GM21529 (cell line): ENCODE results near the gene UBASH3A.
"Not testable (repeated sequence)": the region's sequence is repeated elsewhere in the genome, so short reads cannot be mapped to it uniquely, and the experiment has no call there.

ENCODE experiments used
- ATAC-seq: cut with Tn5 transposase; IDR thresholded peaks from one replicate; pipeline ENCODE4 v1.9.1; 2021; ENCODE audit not compliant: unreplicated experiment

UBASH3A gene

DNA sequence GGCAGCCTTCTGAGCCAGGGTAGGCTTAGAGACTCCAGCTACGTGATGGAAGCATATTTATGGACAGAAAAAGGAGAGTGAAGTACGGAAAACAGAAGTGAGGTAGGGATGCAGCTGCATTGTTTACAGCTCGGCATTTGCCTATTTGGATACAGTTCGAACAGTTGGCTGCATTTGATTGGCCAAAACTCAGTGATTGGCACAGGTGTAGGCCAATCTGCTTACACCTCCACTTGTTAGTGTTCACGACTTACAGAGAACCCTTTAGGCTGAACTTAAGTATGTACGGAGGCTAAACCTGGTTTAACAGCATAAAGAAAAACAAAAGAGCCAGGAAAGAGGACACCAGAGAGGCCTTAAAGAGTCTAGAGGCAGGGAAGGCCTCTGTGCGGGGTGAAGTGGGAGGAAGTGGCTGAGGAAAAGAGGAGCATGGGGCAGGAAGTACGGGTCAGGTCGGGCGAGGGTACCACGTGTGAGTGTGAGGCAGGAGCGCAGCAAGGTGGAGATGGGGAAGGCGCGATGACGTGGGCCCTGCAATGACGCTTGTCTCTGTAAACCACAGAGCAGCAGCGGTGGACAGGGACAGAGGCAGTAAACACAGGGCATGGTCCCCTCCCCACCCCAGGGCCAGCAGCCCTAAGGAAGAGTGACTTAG, 60.3 kb downstream of the UBASH3A start:
- no peak for ATAC-seq

DNA sequence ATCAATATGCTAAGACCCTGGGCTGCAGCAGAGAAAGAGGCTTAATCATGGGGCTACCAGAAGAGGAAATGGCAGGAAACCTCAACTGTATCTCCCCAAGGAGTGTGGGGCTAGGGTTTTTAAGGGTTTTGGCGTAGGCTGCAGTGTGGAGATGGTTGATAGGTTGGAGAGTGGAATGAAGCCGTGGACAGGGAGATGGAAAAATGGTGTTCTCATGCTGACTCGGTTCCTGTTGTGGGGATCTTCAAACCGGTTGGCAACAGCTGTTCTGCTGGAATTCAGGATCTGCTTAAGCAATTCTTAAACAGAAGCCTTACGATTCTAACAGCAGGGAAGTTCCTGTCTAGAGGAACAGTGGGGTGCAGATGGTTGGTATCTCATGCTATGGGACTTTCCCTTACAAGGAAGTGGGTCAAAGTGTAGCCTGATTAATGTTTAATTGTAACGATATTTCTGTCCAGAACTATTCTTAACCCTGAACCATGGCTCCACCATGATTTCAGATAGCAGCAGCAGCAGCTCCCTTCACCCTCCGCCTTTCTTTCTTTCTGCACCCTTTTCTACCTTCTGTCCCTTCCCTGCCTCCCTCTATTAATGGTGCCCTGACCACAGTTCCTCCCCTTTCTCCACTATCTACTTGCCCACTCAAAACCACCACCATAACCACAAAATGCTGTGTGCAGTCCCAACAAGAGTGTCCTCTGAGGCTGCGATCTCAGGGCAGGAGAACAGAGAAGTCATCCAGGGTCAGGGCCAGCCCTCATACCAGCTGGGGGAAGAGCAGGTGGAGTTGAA, 61.5 kb downstream of the UBASH3A start:
- peak; percentile 23 for ATAC-seq

DNA sequence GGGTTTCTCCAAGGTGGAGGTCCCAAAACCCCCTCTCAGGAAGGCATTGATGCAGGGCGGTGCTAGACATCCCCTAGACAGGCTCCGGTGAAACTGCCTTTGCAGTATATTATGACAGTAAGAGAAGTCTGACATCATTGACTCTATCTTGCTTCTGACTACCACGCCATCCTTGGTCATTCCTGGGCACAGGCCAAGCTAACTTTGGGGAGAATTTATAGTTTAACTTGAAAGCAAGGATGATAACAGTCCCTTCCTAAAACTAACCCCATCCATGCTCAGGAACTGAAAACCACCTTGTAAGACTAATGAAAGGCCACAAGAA, 62.1 kb downstream of the UBASH3A start:
- no peak for ATAC-seq

DNA sequence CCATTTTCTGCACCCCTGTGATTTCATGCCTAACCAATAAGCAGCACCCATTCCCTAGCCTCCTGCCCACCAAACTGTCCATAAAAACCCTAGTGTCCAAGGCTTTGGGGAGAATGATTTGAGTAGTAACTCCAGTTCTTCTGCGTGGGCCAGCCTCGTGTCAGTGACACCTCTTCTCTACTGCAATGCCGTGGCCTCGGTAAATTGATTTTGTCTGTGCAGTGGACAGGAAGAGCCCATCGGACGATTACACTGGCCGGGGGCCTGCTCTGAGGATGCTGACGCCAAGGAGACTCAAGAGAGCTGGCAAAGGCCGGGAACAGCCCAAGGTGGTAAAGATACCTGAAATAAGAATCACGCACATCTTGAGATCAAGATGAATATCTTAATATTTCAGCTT, 63.0 kb downstream of the UBASH3A start:
- ATAC-seq, result no peak

DNA sequence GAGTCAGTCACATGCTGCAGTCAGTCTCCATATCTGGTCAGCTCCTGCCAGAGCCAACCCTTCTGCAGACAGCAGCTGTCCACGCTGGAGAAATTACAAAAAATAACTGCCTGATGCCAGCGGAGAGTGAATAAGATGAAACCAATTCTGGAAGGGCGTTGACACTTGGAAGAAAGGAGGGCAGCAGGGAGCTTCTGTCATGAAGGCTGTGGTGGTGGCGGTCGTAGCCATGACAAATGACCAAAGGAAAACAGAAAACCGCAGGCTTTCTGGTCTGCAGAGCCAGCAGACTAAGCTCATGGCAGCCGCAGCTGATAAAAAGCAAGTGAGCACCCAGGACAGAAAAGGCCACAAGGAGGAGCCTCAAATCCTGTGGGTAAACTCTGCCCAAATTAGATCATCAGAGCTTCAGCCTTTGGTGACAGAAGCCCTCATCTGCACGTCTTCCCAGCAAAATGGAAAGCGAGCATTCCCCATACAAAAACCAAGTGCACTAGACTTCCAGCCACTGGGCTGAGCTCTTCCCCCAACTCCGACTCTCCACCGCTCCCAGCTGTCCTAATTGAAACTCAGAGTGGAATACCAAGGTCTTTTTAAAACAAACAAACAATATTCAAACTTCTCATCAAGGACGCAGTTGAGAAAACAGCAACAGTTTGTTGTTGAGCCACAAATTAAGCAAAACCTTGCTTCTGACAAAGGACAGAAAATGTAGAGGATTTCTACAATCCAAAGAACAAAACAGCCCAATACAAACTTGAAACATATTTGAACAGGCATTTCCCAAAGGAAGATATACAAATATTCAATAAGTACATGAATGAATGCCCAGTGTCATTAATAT, 63.7 kb downstream of the UBASH3A start:
- no peak for ATAC-seq

DNA sequence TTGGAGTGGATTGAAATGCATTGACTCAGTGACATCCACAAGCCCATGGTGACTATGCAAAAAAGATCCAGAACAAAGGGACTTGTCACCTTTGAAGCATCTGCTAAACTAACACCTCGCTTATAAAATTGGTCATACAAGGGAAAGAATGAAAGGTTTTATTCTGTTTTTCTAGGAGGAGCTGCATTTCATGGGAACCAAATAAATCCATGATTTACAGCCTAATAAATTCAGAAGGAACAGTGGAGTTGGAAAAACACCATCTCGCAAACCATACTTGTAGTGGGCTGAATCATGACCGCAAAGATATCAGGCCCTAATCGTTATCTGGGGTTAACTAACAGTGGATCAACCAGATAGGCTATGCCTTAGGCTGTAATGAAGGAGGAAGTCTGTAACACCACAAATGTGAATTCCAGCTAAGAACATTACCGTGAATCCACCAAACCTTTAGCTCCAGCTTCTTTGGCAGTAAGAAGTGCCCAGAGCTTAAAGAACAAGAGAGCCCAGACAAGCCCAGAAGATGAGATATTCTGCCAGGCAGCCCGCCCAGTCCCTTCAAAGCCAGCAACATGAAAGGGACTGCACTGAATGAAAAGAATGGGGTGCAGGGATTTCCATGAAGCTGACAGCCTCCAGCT, 64.9 kb downstream of the UBASH3A start:
- no peak for ATAC-seq

DNA sequence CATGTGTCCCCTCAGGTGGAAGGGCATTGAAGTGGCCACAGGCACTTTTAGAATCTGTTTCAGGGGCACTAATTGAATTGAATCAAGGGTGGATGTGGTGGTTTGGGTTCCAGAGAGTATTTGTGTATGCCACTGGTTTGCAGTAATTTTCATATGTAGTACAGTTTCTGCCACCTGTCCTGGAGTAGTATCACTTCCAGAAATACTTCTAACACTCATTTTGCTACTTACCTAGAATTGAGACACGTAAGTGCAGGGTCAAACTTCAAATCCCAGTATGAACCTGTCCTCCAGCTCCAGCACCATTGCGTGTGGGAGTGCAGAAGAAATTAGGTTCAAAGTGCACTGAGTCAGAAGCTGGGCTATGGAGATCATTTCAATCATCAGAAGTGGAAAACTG, 65.6 kb downstream of the UBASH3A start:
- peak; percentile 49 for ATAC-seq

DNA sequence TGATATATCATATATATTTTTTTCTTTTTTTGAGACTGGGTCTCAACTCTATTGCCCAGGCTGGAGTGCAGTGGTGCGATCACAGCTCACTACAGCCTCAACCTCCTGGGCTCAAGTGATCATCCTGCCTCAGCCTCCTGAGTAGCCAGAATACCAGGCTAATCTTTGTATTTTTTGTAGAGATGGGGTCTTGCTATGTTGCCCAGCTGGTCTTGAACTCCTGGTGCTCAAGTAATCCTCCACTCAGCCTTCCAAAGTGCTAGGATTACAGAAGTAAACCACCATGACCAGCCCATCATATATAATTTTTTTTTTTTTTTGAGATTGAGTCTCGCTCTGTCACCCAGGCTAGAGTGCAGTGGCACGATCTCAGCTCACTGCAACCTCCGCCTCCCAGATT, 66.0 kb downstream of the UBASH3A start:
- ATAC-seq, result not testable (repeated sequence)

DNA sequence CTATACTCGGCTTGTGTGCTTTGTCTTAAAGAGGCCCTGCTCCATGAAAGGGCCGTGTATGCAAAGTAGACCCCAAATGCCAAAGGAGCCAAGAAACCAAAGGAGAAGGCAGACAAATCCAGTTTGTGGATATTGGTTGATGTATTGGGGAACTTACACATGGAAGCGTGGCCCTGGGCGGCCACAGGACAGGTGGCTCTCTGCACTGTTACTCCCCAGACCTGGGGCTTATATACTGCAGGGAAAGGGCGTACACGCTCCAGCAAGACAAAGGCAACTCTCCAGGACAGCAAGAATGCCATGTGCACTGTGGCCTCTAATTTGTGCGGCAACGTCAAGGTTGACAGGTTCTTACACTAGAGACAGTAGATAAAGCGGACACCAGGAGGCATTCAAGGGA, 67.5 kb downstream of the UBASH3A start:
- ATAC-seq, result no peak

DNA sequence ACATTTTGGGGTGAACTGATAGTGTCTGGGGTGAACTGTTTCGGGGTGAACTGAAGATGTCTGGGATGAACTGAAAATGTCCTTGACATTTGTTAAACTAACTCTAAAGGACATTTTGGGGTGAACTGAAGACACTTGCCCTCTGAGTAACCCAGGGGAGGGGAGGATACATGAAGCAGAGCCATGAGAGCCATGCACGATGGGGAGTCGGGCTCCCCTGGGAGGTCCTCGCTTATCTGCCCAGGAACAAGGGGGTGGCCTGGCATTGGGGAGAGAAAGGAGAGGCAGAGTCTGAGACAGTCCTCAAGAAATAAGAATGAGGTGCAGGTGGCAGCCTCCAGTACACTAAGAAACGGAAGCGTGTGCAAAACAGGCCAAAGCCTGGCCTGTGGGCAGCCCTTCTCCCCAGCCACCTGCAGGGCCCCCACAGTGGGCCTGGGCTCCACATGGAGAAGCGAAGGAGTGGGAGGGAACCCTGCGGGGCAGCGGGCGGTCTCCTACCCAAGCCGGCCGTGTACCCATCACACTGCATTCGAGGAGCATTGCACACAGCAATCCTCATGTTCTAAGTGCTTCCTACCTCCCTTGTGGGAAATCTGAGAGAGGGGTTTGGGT, 68.1 kb downstream of the UBASH3A start:
- ATAC-seq, result no peak

DNA sequence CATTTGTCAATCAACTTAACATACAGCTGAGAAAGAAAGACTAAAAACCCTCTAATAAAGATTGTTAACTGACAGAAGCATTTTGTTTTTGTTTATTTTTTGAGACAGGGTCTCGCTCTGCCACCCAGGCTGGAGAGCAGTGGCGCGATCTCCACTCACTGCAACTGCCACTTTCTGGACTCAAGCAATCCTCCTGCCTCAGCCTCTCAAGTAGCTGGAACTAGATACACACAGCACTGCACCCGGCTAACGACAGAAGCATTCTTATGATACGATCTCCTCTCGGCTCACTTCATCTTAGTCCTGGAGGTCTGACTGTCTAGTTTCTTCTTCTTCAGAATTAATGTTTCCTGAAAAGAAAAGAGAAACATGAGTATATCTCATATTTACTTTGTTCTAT, 68.8 kb downstream of the UBASH3A start:
- no peak for ATAC-seq

DNA sequence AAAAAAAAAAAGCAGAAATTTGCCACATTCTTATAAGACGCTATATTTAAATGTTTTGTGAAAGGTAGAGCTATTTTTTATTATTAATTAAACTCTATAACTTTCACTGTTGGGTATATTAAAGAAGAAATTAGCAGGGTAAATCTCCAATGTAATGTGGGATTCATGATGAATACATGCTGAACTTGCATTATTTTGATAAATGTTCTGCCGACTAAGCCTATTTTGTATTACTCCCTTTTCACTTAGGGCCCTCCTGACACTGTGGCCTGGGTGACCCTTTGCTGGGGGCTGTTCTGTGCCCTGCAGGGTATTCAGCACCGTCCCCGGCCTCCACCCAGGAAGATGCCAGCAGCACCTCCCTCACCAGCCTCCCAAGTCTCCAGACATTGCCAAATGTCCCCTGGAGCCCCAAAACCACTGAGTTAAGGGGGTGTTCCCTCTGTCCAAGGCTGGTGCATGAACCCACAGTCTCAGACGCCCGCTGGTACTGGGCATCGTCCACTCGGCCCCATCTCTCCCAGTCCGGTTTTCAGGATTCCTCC, 69.9 kb downstream of the UBASH3A start:
- ATAC-seq, result no peak

DNA sequence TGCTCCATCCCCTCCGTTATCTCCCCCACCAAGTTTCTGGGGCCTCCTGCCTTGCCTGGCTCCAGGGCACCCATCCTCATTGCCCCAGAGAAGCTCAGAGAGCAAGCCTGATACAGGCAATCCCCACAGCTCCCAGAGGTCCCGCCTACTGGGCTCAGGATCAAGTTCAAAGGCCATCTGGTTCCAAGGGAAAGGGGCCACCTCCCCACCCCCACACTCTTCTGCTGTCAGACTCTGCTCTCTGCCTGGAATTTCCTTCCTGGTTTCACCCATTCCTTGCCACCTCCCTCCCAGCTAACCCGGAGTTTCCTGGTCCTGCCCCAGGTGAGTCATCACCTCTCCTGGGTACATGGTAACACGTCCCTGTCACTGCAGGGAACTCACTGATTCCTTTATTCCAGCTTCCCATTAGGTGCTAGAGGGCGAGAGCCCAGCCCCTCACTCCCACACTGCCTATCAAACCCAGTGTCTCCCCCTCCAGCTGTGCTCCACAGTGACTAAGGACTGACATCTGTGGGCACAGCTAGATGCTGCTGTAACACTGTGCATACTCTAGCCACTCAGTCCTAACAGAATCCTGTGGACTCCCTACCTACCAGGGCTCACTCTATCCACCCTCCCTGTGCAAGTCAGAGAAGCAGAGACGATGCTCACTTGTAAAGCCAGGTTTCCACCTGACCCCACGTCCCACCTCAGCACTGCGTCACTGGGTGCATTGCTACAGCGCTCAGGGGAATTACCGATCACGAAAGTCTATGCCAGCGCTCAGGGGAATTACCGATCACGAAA, 70.5 kb downstream of the UBASH3A start:
- peak; percentile 41 for ATAC-seq

DNA sequence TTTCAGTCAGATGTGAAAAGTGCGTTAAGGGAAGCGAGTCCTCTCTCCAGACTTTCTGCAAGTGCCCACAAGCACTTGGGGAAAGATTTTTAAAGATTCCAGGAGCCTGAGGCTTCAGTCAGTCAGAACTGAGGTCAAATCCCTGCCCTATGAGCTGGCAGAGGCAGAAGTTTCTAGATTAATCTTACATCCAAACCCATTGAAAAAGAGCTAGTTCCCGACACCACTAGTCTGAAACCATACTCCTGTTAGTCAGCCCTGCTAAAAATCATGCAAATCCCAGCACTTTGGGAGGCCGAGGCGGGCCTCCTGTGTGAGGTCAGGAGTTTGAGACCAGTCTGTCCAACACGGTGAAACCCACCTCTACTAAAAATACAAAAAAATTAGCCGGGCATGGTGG, 71.3 kb downstream of the UBASH3A start:
- no peak for ATAC-seq

DNA sequence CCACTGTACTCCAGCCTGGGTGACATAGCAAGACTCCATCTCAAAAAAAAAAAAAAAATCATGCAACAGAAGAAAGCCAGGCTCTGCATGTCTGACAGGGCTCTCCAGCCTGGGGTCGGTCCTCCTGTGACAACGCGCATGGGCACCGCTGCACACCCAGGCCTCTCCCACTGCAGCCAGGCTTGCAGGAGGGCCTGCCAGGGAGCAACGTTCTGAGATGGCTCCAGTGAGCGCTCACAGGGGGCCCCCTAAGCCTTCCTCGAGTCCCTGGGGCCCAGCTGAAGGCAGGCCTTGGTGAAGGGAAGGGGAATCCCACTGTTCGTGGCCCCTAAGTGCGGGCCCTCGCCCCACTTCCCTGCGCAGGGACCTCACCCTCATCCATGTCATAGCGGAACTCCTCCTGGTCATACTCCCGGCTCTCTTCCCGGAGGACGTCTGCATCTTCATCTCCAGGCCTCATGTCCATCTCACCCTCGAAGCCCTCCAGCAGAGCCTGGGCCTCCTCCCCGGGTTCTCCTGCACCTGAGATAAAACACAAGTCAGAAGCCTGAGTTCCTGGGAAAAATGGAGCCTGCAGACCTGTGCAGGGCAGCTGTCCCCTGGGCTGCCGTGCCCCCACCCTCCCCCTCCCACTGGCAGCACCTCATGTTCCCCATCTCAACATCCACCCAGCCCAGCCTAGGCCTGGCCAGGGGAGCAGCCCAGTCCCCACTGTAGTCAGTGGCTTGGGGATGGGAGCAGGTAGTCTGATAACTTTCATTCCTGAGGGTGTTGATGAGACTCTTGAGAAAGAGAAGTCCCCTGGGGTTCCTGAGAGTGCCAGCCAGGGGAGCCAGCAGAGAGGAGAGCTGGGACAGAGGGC, 72.1 kb downstream of the UBASH3A start:
- ATAC-seq, result no peak

DNA sequence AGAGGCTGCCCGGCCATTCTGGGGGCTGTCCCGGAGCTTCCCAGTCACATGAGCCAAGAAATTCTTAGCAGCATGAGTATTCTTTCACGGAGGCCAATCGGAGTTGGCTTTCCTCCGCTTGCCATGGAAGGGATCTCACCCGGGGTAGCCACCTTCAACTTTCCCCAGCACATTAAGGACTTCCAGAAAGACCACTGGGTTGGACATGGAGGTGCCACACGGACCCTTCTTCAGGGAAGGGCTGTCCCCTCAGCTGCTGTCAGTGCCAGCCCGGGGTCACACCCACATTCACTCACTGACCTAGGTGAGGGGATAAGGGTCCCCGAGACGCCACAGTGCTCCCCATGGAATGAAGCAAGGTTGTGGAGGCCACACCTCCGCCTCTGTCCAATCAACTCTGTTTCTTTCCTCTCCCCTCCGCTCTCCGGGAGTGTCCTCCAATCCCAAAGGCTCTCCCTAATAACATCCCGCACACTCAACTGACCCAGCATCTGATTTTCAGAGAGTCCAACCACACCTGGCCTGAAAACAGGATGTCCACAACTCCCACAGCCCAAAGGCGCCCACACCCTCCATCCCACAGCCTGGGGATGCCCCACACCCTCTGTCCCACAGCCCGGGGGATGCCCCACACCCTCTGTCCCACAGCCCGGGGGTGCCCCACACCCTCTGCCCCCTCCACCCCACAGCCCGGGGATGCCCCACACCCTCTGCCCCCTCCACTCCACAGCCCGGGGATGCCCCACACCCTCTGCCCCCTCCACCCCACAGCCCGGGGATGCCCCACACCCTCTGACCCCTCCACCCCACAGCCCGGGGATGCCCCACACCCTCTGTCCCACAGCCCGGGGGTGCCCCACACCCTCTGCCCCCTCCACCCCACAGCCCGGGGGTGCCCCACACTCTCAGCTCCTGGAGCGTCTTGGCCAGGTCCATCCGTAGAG, 73.0 kb downstream of the UBASH3A start:
- ATAC-seq, result no peak

DNA sequence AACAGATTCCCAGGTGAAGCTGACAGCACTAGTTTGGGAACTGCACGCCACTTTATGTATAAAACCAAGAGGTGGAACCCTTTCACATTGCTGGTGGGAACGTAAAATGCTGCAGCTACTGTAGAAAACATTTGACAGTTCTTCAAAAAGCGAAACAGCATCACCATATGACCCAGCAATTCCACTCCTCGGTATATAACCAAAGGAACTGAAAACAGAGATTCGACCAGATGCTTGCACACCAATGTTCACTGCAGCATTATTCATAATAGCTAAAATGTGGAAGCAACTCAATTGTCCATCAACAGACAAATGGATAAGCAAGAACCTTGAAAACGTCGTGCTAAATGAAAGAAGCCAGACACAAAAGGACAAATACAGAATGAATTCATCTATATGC, 74.8 kb downstream of the UBASH3A start:
- no peak for ATAC-seq

DNA sequence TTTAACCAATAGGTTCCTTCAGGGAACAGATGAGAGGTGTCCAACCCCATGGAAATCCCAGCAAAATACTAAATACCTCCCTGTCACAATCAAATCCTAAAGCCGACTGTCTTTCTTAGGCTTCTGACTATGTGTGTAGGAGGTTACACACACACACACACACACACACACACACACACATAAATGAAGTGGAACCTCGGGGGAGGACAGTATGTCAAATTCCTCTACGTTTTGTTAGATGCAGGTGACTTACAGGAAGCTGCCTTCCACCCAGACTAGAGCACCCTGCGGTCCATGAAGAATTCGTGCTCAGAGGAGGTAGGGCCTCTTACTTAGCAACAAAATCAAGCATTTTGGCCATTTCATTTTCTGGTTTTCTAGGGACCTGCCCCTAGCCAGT, 75.9 kb downstream of the UBASH3A start:
- no peak for ATAC-seq
